Measurements from ENCODE around the gene ZDHHC3.
"Not testable (repeated sequence)": the region's sequence is repeated elsewhere in the genome, so short reads cannot be mapped to it uniquely, and the experiment has no call there.

ZDHHC3 gene

DNA sequence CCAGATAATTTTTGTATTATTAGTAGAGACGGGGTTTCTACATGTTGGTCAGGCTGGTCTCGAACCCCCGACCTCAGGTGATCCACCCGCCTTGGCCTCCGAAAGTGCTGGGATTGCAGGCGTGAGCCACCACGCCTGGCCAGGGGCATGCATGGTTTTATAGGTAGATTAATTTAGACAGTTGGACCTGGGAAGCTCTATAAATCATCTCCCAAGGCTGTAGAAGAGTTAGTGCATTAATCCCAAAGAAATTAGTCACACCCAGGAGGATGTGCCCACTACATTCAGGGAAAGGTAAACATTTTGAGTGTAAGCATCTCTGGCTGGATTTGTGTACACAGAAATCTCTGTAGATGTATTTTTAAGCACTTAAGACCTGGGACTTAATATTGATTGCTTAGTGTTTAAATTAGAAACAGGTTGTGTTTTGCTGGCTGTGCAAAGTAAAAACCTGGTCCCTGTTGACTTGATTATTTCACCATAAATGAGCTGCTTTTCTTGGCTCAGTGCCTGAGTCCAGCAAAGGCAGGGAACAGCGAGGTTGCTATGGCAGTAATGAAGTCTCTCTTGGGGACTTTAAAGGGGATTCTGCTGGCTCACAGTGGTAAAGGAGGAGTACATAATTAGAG is 19.3 kb upstream of the ZDHHC3 start:
- peak; percentile 82 for DNase-seq (ENCODE audit: low read depth, low spot score)

- peak; percentile 18 for DNase-seq (ENCODE audit: low read depth, low spot score)
Measured at GRCh38 chr3:44993471-44994205, 17.7 kb upstream of the ZDHHC3 start.

DNA sequence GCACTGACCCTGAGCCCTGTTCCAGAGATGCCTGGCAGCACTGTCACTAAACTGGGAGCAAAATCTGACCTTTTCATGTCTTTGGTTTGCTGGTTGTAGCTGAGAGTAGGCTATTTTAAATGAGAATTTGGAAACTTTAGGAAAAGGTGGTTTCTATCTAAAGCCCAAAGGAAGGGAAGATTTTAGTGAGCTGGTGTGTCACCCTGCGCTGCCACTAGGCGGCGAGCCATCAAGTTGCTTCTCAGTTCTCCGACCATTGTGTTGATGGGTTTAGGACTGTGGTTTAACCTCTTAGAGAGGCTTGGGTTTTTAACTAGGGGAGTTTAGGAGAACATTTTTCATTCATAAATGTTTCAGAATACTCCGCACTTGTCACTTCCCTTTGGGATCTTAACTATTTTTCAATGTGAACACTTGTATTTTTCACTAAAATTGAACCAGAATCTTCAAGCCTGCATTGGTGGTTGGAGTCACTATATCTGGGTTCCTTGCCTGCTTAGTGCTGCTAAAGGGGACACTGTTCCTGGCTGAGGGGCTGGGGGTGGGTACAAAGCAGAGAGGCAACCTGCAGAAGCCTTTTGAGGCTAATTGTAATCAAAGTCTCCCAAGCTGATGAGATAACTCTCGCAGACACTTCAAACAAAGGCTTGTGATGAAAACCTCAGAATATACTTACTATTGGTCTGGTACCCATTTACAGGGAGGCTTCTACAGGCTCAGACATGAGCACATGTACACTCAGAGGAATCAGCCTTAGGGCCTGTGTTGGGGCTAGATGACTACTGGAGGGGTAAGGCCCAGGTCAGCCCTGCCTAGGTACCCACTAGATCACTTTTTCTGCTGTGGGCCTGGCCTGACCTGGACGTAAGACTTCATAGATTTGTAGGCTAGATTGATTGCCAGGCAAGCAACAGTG is 16.8 kb upstream of the ZDHHC3 start:
- DNase-seq (ENCODE audit: low read depth, low spot score) = no peak

GRCh38 chr3:44991326-44991725 is 15.4 kb upstream of the ZDHHC3 start:
- no peak for DNase-seq (ENCODE audit: low read depth, low spot score)

DNA sequence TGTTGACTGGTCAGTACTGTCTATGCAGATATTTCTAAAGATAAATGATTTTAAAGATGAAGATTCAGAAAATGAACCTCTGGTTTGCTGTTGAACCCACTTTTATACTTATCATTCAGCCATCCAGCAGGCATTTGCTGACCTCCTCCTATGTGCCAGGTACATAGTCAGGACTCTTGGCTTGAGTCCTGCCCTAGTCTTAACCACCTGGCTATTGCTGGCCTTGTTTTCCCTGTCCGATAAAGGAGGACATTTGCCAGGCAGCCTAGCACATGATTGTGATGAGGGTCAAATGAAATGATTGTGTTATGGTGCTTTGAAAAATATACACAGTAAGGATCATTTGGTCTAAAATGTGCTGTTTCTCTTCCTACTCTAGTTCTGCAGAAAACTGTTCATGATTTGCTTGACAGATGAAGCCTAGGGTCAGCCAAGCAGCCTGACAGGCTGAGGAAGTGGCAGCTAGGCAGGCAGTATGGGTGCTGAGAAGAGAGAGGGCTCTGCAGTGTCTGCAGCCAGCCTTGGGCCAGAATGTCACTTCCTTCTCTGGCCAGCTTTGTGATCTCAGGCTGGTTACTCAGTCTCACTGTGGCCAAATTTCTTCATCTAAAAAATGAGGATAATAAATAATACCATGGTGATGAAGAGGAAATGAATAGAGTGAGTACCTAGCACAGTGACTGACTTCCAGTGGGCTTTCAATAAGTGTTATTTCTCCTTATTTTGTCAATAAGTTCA is 13.8 kb upstream of the ZDHHC3 start:
- DNase-seq (ENCODE audit: low read depth, low spot score) = no peak

- no peak for DNase-seq (ENCODE audit: low read depth, low spot score)
Measured at GRCh38 chr3:44989141-44989540, 13.2 kb upstream of the ZDHHC3 start.

DNA sequence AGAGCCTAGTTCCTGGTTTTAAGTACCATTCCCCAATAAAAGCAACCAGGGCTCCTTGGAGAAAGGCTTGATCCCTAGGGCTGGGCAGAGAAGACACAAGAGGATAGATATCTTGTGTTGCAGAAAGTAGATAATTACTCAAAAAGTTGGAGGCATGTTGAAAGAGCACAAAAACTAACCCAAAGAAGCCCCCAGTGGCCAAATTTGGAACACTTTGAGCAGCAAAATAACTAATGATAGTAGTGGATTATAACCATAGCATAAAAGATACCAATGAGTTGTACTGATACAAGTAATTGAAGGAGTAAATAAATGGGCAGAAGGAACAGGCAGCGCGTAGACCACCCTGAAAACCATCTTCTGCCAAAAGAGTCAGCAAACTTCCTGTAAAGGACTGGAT is 12.1 kb upstream of the ZDHHC3 start:
- DNase-seq (ENCODE audit: low read depth, low spot score) = no peak

DNA sequence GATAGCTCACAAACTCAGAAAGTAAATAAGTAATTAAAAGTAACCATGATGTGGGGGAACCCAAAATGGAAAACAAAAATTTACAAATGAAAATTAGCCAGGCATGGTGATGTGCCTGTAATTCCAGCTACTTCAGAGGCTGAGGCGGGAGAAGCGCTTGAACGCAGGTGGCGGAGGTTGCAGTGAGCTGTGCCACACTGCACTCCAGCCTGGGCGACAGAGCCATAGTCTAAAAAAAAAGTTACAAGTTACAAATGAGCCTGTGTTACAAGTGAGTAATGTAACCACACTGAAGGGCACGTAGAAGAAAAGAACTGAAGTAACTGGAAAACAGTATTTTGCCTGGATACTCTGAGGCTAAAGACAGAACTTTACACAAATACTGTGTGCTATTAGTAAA is 11.4 kb upstream of the ZDHHC3 start:
- no peak for DNase-seq (ENCODE audit: low read depth, low spot score)

GRCh38 chr3:44986330-44986729 is 10.4 kb upstream of the ZDHHC3 start:
- not testable (repeated sequence) for DNase-seq (ENCODE audit: low read depth, low spot score)

DNA sequence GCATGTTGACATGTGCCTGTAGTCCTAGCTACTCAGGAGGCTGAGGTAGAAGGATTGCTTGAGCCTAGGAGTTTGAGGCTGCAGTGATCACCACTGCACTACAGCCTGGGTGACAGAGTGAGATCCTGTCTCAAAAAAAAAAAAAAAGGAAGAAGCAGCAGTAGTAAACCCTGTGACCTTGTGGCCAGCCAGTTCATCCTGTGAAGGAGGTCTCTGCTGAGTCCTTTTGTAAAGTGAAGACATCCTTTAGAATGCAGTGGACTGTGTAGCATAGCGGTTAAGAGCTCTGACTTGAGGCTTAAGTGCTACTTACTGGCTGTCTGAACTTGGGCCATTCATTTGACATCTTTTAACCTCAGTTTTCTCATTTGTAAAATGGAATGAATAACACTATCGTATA is 8.4 kb upstream of the ZDHHC3 start:
- no peak for DNase-seq (ENCODE audit: low read depth, low spot score)

GRCh38 chr3:44983484-44983941 is 7.5 kb upstream of the ZDHHC3 start:
- DNase-seq (ENCODE audit: low read depth, low spot score) = no peak

GRCh38 chr3:44982817-44983216 is 6.8 kb upstream of the ZDHHC3 start:
- no peak for DNase-seq (ENCODE audit: low read depth, low spot score)

- DNase-seq (ENCODE audit: low read depth, low spot score) = no peak
Measured at GRCh38 chr3:44981751-44982150, 5.8 kb upstream of the ZDHHC3 start.

DNA sequence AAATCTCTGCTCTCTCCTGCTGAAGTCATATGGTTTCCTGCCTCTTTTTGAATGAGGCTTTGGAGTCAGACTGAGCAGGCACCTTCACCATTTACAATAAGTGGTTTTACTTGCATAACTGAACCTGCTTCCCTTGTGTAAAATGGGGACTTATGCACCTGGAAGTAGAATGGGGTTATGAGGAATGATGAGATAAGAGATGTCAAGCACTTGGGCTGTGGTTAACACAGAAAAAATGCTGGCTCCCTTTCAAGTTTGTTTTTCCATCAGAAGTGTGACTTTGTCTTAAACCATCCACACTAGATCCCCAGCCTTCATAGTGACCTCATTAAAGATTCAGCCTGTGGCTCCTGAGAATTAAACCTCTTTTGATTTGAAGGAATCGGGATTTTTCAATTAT is 5.2 kb upstream of the ZDHHC3 start:
- no peak for DNase-seq (ENCODE audit: low read depth, low spot score)

- DNase-seq (ENCODE audit: low read depth, low spot score) = no peak
Measured at GRCh38 chr3:44974416-44974815, 1.6 kb downstream of the ZDHHC3 start.

- no peak for DNase-seq (ENCODE audit: low read depth, low spot score)
Measured at GRCh38 chr3:44970926-44971490, 5.0 kb downstream of the ZDHHC3 start.

DNA sequence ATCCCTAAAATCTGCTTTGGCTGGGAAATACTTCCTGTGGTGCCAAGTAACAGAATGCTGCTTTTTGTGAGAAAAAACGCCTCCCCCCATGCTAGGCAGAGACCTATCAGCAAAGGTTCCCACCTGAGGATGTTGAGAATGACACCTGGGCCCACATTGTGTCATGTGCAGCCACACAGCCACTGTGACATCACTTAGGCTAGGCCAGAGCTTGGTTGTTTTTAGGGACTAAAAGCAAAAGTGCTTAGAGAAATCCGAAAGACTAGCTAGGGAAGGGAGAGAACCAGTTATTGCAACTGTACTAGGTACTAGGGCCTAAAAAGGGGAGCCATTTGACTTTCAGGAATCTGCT is 6.2 kb downstream of the ZDHHC3 start:
- no peak for DNase-seq (ENCODE audit: low read depth, low spot score)

DNA sequence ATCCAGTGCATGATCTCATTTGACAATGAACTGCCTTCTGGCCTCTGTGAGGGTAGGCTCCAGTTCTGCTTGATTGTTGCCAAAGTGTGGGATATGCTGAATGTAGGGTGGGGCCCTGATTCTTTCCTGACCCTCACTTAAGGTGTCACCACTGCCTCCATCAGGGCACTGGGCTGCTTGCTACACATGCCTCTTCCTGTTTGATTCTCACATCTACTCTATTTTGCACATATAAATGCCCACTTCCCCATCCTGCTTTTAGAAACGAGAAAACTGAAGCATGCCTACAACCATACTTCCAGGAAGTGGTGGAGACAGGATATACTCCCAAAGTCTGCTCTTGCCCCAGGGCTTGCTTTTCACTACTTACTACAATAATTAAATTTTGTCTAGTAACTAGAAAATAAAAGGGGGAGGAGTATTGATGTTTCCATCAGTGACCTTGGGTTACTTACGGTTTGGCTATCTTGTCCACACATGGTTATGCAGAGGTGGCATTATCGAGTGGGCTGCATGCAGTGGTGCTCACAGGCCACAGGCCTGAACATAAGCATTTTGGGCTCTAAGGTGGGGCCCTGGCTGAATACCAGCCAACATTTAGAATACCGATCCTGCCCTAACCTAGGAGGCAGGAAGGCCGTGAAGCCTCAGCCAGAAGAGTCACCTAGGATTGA is 6.7 kb downstream of the ZDHHC3 start:
- no peak for DNase-seq (ENCODE audit: low read depth, low spot score)

- DNase-seq (ENCODE audit: low read depth, low spot score) = no peak
Measured at GRCh38 chr3:44968447-44968858, 7.5 kb downstream of the ZDHHC3 start.

GRCh38 chr3:44966795-44967278 is 9.1 kb downstream of the ZDHHC3 start:
- DNase-seq (ENCODE audit: low read depth, low spot score) = no peak

DNA sequence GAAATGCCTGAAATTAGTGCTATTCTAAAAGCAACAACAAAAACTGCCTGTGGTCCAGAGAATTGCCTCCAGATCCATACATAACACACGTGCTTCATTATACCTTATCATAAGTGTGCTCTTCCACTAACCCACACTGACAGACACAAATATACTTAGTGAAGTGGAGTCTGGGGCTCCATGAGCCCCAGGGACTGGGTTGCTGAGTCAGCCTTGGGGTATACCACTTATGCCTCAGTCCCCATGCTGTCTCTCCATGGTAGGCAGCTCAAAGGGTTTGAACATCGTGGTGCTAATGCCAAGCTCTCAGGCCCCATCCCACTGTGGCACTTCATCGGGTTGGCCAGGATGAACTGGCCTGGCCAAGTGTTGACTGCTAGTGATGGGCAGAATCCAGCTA is 10.8 kb downstream of the ZDHHC3 start:
- DNase-seq (ENCODE audit: low read depth, low spot score) = no peak

Measured in smooth muscle cell of the brain vasculature (primary cell).